Neural cell (in vitro differentiated cells): ENCODE results near the gene FAM228B.

Source experiments
- CTCF ChIP-seq: fragments of 450-650 bp; IDR thresholded peaks from 2 replicates; pipeline ENCODE4 v1.5.1; 2014; ENCODE audit warnings: antibody characterized with exemption, mild to moderate bottlenecking, moderate library complexity; ENCODE audit not compliant: poor library complexity, severe bottlenecking
- EP300 ChIP-seq: fragments of 450-650 bp; conservative IDR thresholded peaks from 2 replicates; pipeline ENCODE4 v1.6.1; 2014; ENCODE audit warnings: antibody characterized with exemption, mild to moderate bottlenecking, moderate library complexity; ENCODE audit not compliant: poor library complexity, severe bottlenecking
- EZH2 ChIP-seq: fragments of 200-600, 300-800 bp; shearing (Covaris generic), sonication (generic); IDR thresholded peaks from 2 replicates; pipeline ENCODE4 v1.6.1; 2014; ENCODE audit warnings: antibody characterized with exemption, low read length, borderline replicate concordance, mild to moderate bottlenecking; ENCODE audit not compliant: insufficient read depth, poor library complexity, severe bottlenecking
- MXI1 ChIP-seq: fragments of 450-650 bp; conservative IDR thresholded peaks from 2 replicates; pipeline ENCODE4 v1.6.1; 2014; ENCODE audit warnings: antibody characterized with exemption, mild to moderate bottlenecking; ENCODE audit not compliant: poor library complexity, severe bottlenecking
- POLR2AphosphoS5 ChIP-seq: IDR thresholded peaks from 2 replicates; pipeline ENCODE4 v1.6.1; 2012
- RAD21 ChIP-seq: fragments of 450-650 bp; conservative IDR thresholded peaks from 2 replicates; pipeline ENCODE4 v1.6.1; 2014; ENCODE audit warnings: antibody characterized with exemption, mild to moderate bottlenecking, moderate library complexity
- REST ChIP-seq: IDR thresholded peaks from 2 replicates; pipeline ENCODE4 v1.6.1; 2012; ENCODE audit warnings: borderline replicate concordance
- SMC3 ChIP-seq: fragments of 450-650 bp; conservative IDR thresholded peaks from 2 replicates; pipeline ENCODE4 v1.6.1; 2014; ENCODE audit warnings: antibody characterized with exemption, mild to moderate bottlenecking, moderate library complexity; ENCODE audit not compliant: poor library complexity
- TAF1 ChIP-seq: IDR thresholded peaks from 2 replicates; pipeline ENCODE4 v1.6.1; 2012; ENCODE audit warnings: low read depth

GRCh38 chr2:24147364-24147763 lies 24.1 kb downstream of the FAM228B start:
- TF ChIP-seq CTCF, result no peak
- TF ChIP-seq RAD21, result no peak
- no peak for TF ChIP-seq MXI1
- TF ChIP-seq POLR2AphosphoS5, result no peak
- no peak for TF ChIP-seq EP300
- no peak for TF ChIP-seq EZH2
- no peak for TF ChIP-seq REST
- TF ChIP-seq TAF1, result no peak
- TF ChIP-seq SMC3, result no peak
